HG02840 (cell line): ENCODE results near the gene CDKN2B-AS1.

ENCODE experiments used
- ATAC-seq: cut with Tn5 transposase; IDR thresholded peaks from one replicate; pipeline ENCODE4 v1.9.1; 2021; ENCODE audit warnings: mild to moderate bottlenecking, moderate library complexity, moderate number of reproducible peaks; ENCODE audit not compliant: unreplicated experiment, low FRiP score

CDKN2B-AS1 gene

GRCh38 chr9:22005021-22005701, 10.6 kb downstream of the CDKN2B-AS1 start:
- ATAC-seq, result no peak

GRCh38 chr9:22005702-22006606, 11.4 kb downstream of the CDKN2B-AS1 start:
- no peak for ATAC-seq

- ATAC-seq, result no peak
Observed at GRCh38 chr9:22008384-22008716, 13.8 kb downstream of the CDKN2B-AS1 start.

- ATAC-seq, result peak; percentile 94
Observed at GRCh38 chr9:22008717-22009505, 14.3 kb downstream of the CDKN2B-AS1 start, which contains the start of gene CDKN2B. CDKN2B (minus strand) TSS chr9:22009305; CDS start chr9:22008953, 352 bp downstream.

- ATAC-seq, result peak; percentile 36
Observed at GRCh38 chr9:22009506-22009867, 14.9 kb downstream of the CDKN2B-AS1 start.

- ATAC-seq, result no peak
Observed at GRCh38 chr9:22010866-22011625, 16.5 kb downstream of the CDKN2B-AS1 start.

GRCh38 chr9:22022396-22022795, 27.8 kb downstream of the CDKN2B-AS1 start:
- no peak for ATAC-seq

- no peak for ATAC-seq
Observed at GRCh38 chr9:22026696-22027095, 32.1 kb downstream of the CDKN2B-AS1 start.

GRCh38 chr9:22028394-22028793, 33.8 kb downstream of the CDKN2B-AS1 start:
- no peak for ATAC-seq

GRCh38 chr9:22029231-22029630, 34.6 kb downstream of the CDKN2B-AS1 start:
- ATAC-seq, result no peak

GRCh38 chr9:22030101-22030598, 35.6 kb downstream of the CDKN2B-AS1 start:
- ATAC-seq, result no peak

GRCh38 chr9:22031655-22032411, 37.2 kb downstream of the CDKN2B-AS1 start:
- ATAC-seq, result no peak

GRCh38 chr9:22033012-22033630, 38.5 kb downstream of the CDKN2B-AS1 start:
- ATAC-seq, result no peak

- ATAC-seq, result no peak
Observed at GRCh38 chr9:22035591-22036011, 41.0 kb downstream of the CDKN2B-AS1 start.

GRCh38 chr9:22036866-22037626, 42.5 kb downstream of the CDKN2B-AS1 start:
- no peak for ATAC-seq

GRCh38 chr9:22037954-22038690, 43.5 kb downstream of the CDKN2B-AS1 start:
- no peak for ATAC-seq

- ATAC-seq, result no peak
Observed at GRCh38 chr9:22039258-22039657, 44.7 kb downstream of the CDKN2B-AS1 start.
